NCI-H2107 treated with DMSO at 0.1 percent for 48 hours (cell line): Measurements from ENCODE around the gene MCUB.
"Not testable (repeated sequence)": the region's sequence is repeated elsewhere in the genome, so short reads cannot be mapped to it uniquely, and the experiment has no call there.

ENCODE experiments used
- DNase-seq: peaks from one replicate; lab custom pipeline; 2025; ENCODE audit not compliant: unreplicated experiment; lab: John Stamatoyannopoulos, UW

MCUB gene

DNA sequence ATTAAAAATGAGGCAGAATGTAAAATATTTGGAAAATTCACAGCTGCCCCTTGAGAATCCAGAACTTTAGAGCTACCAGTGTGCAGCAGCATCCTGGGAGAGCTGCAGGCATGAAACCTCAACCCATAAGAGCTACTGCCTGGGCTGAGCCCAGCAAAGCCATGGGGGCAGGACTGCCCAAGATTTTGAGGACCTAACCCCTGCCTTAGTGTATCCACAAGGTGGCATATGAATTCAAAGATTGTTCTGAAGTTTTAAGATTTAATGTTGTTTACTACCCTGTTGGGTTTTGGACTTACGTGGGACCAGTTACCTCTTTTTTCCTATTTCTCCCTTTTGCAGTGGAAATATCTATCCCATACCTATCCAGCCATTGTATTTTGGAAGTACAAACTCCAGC, 116.8 kb downstream of the MCUB start:
- DNase-seq, result no peak

DNA sequence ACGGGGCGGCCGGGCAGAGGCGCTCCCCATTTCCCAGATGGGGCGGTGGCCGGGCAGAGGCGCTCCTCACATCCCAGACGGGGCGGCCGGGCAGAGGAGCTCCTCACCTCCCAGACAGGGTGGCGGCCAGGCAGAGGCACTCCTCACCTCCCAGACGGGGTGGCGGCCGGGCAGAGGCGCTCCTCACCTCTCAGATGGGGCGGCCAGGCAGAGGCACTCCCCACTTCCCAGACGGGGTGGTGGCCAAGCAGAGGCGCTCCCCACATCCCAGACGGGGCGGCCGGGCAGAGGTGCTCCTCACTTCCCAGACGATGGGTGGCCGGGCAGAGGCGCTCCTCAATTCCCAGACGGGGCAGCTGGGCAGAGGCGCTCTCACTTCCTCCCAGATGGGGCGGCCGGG, 118.4 kb downstream of the MCUB start:
- DNase-seq, result not testable (repeated sequence)

DNA sequence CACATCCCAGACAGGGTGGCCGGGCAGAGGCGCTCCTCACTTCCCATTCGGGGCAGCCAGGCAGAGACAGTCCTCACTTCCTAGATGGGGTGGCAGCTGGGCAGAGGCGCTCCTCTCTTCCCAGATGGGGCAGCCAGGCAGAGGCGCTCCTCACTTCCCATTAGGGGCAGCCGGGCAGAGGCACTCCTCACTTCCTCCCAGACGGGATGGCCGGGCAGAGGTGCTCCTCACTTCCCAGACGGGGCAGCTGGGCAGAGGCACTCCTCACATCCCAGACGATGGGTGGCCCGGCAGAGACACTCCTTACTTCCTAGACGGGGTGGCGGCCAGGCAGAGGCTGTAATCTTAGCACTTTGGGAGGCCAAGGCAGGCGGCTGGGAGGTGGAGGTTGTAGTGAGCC, 118.9 kb downstream of the MCUB start:
- DNase-seq, result not testable (repeated sequence)

DNA sequence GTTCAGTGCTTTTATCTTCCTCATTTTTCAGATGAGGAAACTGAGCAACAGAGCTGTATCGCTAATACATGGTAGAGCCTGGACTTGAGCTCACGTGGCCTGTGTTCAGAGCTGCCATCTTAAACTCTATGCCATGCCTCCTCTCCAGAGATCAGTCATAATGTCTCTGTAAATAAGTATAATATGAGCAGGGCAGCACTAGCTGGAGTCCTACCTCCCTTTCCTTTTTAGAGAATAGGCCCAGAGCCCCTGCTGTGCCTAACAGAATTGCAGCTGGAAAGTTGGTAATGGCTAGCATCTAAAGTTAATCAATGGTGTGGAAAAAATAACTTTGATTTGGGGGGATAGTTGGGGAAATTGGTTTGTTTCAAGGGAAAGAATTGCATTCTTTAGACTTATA, 122.8 kb downstream of the MCUB start:
- no peak for DNase-seq

DNA sequence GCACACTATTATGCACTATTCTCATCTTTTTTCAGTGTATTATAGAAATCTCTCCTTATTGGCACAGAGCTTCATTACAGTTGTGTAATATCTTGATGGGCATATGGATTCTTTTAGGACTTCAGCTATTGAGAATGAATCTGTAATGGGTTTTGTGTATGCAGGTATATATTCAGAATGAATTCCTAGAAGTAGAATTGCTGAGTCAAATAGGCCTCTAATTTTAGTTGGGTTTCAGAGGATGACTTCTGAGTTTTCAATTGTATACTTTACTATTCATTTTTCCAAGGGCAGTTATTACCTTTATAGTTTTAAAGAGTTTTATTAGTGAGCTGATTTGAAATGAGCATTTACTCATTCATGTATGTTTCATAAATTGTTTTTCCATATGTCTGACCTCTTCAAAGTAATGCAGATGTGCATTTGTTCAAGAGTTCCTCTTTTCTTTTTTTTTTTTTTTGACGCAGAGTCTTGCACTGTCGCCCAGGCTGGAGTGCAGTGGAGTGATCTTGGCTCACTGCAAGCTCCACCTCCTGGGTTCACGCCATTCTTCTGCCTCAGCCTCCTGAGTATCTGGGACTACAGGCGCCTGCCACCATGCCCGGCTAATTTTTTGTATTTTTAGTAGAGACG, 123.7 kb downstream of the MCUB start:
- DNase-seq, result no peak

DNA sequence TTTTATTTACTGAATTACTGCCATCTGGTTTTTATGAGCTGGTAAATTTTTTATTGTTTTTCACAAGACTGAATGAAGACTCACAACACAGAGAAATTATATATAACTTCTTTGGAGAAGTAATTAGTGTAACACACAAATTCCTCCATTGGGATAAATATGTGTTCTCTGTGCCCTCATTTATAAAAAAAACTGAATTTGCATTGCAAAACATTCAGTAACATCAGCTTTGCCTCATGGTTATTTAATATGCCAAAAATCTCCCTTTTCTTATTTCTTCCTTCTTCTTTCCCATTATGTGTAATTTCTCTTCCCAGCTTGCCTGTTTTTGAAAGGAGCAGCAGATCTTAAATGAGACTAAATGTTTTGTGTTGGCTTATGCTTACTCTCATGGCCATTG, 124.7 kb downstream of the MCUB start:
- no peak for DNase-seq

DNA sequence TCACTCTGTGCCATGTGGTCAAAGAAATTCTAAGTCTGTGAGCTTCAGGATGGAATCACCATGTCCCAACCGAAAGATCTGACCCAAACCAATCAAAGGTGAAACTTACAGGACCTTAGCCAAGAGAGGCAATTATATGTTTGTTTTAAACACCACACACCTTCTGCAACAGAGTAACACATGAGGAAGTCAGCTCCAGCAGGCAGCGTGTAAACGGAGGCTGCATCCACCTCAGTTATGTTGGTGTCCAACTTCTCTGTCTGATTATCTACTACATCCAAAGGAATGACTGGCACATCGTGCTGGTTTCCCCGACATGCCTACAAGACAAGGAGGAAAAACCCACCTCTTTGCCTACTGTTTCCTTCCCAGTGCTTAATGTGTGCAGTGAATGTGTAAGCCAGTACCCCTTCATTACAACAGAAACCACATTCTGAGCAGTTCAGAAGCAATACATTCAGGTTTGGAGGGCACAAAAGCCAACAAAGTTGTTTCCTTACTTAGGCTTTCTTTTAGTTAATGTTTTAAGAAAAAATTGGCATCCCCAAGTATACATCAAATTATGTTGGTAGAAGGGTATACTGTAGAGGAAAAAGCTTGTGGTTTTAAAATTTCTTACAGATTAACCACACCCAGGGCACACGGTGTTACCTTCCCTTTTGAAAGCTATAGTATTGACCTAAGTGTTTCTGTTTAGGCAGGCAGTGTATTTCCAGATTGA, 130.8 kb downstream of the MCUB start:
- no peak for DNase-seq

DNA sequence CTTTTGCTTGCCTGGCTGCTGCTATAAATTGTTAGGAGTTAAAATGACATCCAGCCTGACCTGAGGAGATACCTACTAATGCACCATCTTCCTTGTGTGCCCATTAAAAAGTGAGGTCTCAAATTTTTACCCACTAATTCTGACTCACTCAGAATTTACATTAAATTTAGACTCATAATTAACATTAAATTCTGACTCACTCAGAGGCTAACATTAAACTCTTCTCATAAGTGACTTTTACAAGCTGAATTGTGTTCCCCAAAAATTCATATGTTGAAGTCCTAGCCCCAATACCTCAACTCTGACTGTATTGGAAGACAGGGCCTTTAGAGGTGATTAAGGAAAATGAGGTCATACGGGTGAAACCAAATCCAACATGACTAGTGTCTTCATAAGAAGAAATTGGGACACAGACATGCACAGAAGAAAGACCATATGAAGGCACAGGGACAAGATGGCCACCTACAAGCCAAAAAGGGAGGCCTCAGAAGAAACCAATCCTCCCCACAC, 131.4 kb downstream of the MCUB start:
- no peak for DNase-seq

DNA sequence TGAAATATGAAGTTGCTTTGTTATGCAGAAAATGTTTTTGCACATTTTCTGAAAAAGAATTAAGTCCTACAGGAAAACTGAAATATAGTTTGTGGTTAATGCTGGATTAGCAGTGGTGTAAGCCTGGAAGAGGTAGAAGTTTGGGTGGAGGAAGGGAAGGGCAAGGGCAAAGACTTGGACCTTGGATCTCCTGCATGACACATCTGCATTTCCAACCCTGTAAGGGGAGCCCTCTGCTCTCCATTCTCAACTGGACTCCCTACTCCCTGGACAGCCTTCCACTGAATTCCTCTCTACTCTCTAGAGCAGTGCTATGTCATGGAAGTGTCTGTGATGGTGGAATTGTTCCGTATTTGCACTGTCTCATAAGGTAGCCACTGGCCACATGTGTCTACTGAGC, 138.6 kb downstream of the MCUB start:
- no peak for DNase-seq

DNA sequence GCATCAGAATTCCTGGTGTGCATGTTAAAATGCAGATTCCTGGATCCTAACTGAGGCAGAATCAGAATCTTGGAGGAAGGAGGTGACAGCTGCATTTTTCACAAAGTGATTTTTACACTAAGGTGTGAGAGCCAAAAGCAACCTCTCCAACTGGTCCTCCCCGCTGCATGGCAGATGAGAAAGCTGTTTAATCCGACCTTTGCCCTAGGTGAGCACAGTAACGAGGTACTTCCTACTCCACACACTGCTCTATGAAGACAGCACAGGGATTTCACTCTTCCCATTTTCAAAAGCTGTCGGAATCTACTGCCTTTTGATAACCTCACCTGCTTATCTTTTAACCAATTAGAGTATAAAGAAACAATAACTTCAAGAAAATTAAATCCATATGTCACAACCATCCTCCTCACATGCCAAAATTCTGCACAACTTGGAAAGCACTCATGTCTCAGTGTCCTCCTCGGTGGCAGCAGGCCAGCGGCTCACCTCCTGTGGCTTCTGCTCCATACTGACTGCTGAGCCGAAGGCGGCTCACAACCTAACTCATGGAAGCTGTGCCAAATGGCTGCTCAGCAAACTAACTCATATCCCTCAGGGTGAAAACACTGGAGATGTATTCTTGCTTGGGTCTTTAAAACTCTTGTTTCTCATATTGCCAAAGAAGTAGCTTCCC, 139.6 kb downstream of the MCUB start:
- no peak for DNase-seq

DNA sequence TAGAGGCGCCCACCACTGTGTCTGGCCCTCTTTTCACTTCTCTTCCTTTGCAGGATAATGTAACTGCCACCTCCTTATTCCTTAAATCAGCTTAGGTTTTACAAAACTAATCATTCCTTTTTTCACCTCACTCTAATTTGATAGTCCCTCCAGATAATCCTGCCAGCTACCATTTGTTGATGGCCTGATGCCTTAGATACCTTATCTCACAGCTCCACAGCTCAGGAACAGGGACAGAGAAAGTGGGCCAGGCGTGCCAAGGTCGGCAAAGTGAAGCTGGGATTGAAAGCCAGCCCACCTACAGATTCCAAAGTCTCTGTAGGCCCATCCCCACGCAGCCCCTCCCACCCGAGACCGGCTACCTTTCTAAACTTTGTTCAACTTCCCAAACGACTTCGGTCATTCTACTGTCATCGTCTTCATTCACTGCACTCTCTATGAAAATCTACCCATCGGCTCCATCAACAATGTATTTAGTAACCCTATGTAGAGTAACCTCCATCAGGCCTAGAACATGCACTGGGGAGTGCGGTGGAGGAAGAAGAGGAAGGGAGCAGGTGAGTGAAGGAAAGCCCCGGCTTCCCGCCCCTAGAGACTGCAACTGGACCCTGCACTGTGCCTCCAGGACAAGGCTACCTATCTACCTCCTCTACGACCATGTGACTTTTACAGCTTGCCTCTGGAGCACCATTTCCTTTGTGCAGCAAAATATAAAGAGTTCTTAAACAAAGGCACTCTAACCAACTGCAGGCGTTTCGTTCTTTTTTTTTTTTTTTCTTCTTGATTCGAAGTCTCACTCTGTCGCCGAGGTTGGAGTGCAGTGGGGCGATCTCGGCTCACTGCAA, 141.7 kb downstream of the MCUB start:
- peak; percentile 38 for DNase-seq

DNA sequence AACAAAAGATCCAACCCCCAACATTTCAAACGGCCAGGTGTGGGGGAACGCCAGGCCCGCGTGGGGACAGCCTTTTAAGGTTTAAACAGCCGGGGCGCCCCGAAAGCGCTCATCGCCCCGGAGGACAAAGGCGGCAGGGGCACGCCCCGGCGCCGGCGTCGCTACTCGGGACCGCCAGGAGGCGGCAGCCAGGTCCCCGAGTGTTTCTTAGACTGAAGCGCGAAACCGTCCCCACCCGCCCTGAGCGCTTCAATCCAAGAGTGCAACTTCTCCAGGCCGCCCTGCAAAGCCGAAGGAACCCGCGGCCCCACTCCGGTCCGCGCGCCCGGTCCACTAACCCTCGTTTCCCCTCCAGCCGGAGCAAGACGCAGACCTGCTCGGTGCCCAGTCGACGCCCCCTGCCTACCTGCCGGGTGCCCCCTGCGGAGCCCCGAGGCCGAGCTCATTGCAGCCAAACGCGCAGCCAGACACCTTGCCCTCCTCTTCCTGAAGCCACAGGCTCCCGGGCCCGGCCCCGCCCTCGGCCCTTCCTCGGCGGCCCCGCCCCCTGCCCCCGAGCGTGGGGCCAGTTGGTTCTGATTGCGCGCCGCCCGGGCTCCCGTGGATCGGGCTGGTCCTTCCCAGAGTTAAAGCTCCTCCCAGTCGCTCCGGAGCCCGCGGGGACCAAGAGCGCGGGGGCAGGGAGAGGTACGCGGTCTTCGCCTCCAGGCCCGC, 143.1 kb downstream of the MCUB start, which contains the start of gene CASP6:
Gene CASP6 (minus strand): TSS at position 496 of the 714 bp plus-strand sequence. CDS start 50 bp downstream, at position 446.
- DNase-seq, result peak; percentile 32

DNA sequence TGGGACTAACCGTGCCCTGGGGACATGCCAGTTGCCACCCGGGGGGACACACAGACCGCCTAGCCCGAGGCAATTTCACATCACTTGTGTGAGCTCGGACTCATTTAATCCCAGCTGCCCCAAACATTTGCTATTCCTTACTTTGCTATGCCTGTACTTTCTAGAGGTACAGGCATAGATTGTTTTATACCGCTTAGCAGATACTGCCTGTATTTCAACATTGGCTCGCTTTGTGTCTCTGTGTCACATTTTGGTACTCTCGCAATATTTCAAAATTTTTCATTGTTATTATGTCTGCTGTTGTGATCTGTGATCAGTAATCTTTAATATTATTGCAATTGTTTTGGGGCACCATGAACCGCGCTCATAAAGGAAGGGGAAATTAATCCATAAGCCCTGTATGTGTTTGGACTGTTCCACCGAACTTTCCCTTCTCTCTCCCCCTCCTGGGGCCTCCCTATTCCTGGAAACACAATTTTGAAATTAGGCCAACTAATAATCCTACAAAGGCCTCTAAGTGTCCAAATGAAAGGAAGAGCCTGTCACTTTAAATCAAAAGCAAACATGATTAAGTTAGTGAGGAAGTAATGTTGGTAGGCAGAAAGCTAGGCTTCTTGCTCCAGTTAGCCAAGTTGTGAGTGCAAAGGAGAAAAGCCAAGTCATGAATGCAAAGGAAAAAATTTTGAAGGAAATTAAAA, 143.8 kb downstream of the MCUB start:
- DNase-seq, result no peak

DNA sequence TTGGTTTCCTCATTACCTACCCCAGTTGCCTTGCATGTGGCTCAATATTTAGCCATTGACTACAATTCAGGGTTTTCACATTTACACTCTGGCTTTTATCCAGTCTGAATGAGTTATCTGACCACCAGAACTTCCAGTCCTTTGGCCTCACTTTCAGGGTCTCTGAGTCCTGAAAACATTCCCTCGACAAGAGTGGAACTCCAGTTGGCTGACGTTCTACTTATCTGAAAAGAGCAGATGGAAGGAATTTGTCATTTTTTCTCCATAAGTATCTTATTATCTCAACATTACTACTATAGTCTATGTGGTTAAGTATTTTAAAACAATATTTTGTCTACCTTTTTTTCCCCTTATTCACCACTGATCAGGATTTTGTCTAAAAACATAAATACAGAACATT, 148.4 kb downstream of the MCUB start:
- no peak for DNase-seq

DNA sequence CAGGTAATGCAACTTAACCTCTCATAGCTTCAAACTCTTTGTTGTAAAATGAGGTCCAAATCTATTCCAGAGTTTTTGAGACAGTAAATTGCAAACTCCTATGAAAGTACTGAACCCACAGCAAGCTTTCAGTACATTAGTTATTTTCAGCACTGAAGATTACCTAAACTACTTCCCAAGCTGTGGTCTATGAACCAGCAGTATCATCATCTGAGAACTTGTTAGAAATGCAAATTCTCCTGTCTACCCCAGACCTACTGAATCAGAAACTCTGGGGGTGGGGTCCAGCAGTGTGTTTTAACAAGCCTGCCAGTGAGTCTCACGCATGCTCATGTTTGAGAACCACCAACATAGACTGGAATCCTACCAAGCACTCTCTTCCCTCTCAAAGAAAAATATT, 148.9 kb downstream of the MCUB start:
- no peak for DNase-seq

DNA sequence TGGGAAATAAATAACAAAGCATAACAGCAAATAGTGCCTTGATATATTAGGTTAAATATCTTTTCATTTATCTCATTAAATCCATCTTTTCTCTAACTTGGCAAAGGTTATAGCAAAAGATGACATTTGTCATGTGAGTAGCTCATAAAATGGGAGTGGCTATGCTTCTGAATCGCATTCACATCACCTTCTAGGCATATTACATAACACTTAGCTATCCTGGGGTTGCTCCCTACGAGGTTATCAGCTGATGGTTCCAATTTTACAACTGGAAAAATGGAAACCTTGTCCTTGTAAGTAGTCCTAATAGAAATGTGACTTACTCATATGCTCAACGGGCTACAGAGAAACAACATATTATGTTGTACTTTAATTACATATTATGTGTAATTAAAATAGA, 153.5 kb downstream of the MCUB start:
- no peak for DNase-seq

DNA sequence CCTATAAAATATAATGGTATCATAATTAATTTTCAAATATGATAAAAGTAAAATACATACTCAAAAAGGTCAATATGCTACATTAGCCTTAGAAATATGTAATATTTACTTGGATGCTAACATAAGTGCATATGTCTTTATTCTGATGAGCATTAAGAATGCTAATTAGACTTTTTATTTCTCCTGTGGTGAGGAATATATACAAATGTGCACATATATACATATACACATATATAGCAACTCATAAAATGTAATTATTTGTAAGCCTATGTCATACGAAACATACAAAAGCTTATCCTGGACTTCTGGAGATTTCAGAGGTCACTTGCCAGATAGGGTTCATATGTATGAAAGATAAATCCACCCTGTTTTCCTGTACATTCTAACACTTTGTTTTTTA, 158.7 kb downstream of the MCUB start:
- DNase-seq, result no peak

DNA sequence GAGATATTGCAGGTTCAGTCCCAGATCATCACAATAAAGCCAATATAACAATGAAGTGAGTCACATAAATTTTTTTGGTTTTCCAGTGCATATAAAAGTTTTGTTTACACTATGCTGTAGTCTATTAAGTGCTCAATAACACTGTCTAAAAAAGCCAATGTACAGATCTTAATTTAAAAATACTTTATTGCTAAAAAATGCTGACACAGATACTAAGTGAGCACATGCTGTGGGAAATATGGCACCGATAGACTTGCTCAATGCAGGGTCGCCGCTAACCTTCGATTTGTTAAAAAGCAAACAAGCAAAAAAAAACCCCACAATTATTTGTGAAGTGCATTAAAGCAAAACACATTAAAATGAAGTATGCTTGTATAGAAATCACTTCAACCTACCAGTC, 159.6 kb downstream of the MCUB start:
- no peak for DNase-seq

DNA sequence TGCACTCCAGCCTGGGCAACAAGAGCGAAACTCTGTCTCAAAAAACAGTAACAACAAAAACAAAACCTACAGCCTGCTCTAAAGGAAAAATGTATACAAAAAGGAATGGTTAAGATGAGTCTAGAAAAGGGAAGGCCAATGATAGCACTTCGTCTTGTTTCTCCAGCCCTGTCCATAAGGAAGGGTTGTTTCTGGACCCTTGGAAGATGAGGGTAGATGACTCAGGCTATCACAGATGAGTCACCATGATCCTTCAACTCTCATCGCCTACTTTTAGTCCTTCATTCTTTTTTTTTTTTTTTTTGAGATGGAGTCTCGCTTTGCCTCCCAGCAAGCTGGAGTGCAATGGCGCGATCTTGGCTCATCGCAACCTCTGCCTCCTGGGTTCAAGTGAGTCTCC, 161.0 kb downstream of the MCUB start:
- no peak for DNase-seq

DNA sequence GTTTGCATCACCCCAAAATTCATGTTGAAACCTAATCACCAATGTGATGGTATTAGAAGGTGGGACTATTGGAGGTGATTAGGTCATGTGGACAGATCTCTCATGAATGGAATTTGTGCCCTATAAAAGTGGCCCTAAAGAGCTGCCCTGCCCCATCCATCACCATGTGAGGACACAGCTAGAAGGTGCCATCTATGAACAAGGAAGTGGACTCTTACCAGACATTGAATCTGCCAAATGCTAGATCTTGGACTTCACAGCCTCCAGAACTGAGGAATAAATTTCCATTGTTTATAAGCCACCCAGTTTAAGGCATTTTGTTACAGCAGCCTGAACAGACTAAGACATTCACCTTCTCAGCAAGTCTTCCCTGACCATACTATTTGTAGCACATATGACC, 162.3 kb downstream of the MCUB start:
- DNase-seq, result no peak
